ENCODE measurements around the gene UCN.
"Not testable (repeated sequence)": the region's sequence is repeated elsewhere in the genome, so short reads cannot be mapped to it uniquely, and the experiment has no call there.

Gene UCN

GRCh38 chr2:27308359-27308881, at the start of gene UCN:
TSS of gene UCN (minus strand) at chr2:27308445. CDS start at chr2:27307895, 550 bp downstream.
- DNase-seq (ENCODE audit: low read depth, low spot score) = no peak

- DNase-seq (ENCODE audit: low read depth, low spot score) = peak; percentile 99
Observed at GRCh38 chr2:27356382-27357181, 48.3 kb upstream of the UCN start, which contains the start of gene GTF3C2. TSS of gene GTF3C2 (minus strand) at chr2:27356764. CDS start at chr2:27343554, 13,210 bp downstream.

- no peak for DNase-seq (ENCODE audit: low read depth, low spot score)
Observed at GRCh38 chr2:27356056-27356381, 47.8 kb upstream of the UCN start.

GRCh38 chr2:27354597-27354927, 46.3 kb upstream of the UCN start:
- DNase-seq (ENCODE audit: low read depth, low spot score) = no peak

GRCh38 chr2:27353762-27354596, 45.7 kb upstream of the UCN start:
- DNase-seq (ENCODE audit: low read depth, low spot score) = no peak

- DNase-seq (ENCODE audit: low read depth, low spot score) = not testable (repeated sequence)
Observed at GRCh38 chr2:27353386-27353761, 45.1 kb upstream of the UCN start.

- DNase-seq (ENCODE audit: low read depth, low spot score) = no peak
Observed at GRCh38 chr2:27351802-27352598, 43.8 kb upstream of the UCN start.

GRCh38 chr2:27350106-27350693, 42.0 kb upstream of the UCN start:
- no peak for DNase-seq (ENCODE audit: low read depth, low spot score)

- no peak for DNase-seq (ENCODE audit: low read depth, low spot score)
Observed at GRCh38 chr2:27347641-27348040, 39.4 kb upstream of the UCN start.

- DNase-seq (ENCODE audit: low read depth, low spot score) = no peak
Observed at GRCh38 chr2:27336173-27336572, 27.9 kb upstream of the UCN start.

GRCh38 chr2:27335311-27335710, 27.1 kb upstream of the UCN start:
- no peak for DNase-seq (ENCODE audit: low read depth, low spot score)

GRCh38 chr2:27324720-27325119, 16.5 kb upstream of the UCN start:
- no peak for DNase-seq (ENCODE audit: low read depth, low spot score)

GRCh38 chr2:27323596-27324285, 15.5 kb upstream of the UCN start:
- DNase-seq (ENCODE audit: low read depth, low spot score) = no peak

- peak; percentile 78 for DNase-seq (ENCODE audit: low read depth, low spot score)
Observed at GRCh38 chr2:27322766-27323595, 14.7 kb upstream of the UCN start, which contains the start of gene MPV17. TSS of gene MPV17 (minus strand) at chr2:27323097. CDS start at chr2:27322517, 580 bp downstream.

- DNase-seq (ENCODE audit: low read depth, low spot score) = no peak
Observed at GRCh38 chr2:27322301-27322765, 14.1 kb upstream of the UCN start.

- peak; percentile 68 for DNase-seq (ENCODE audit: low read depth, low spot score)
Observed at GRCh38 chr2:27320958-27321543, 12.8 kb upstream of the UCN start.

GRCh38 chr2:27319839-27320238, 11.6 kb upstream of the UCN start:
- DNase-seq (ENCODE audit: low read depth, low spot score) = not testable (repeated sequence)

- no peak for DNase-seq (ENCODE audit: low read depth, low spot score)
Observed at GRCh38 chr2:27316655-27317412, 8.6 kb upstream of the UCN start.

GRCh38 chr2:27315122-27315521, 6.9 kb upstream of the UCN start:
- DNase-seq (ENCODE audit: low read depth, low spot score) = no peak

All from iPS DF 19.7 (cell line).